ENCODE measurements around the gene STMND1. TPM values are rescaled to one million over a fixed set of nuclear protein-coding genes. Genes with fewer than 3 reads are reported as not detected.
A peak's percentile ranks its signal among the peaks of the same experiment; 100 is the strongest.

STMND1 gene
- total RNA-seq, 1 experiment from 2014 or later = not detected

- H3K36me3 ChIP-seq (replicated peaks; ENCODE audit: control insufficient read depth, insufficient read depth, low read length) = no peaks in the 10 kb centered on the region
- no peaks in the 10 kb centered on the region for H3K27me3 ChIP-seq (ENCODE audit: control insufficient read depth, insufficient read depth, low read length)
- no peak overlapping the region for H3K4me3 ChIP-seq (ENCODE audit: insufficient read depth, low read depth, low read length)
- no peak for DNase-seq
Measured at GRCh38 chr6:17083397-17083796, 18.5 kb upstream of the STMND1 start.

DNA sequence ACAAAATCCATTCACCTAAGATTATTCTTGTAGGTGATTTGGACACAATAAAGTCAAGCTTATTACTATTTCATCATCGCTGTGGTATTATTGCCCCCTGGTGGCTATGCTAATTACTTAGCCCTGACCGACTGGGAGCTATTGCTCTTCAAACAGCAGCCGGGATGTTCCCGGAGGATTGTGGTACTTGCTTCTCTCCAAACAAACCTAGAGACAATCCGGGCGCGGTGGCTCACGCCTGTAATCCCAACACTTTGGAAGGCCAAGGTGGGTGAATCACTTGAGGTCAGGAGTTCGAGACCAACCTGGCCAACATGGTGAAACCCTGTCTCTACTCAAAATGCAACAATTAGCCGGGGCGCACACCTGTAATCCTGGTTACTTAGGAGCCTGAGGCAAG lies 15.4 kb upstream of the STMND1 start:
- Histone ChIP-seq H3K27me3 (ENCODE audit: control insufficient read depth, insufficient read depth, low read length) (no peaks in the 10 kb centered on the region), H3K36me3 (replicated peaks; ENCODE audit: control insufficient read depth, insufficient read depth, low read length) (no peaks in the 10 kb centered on the region), H3K4me3 (ENCODE audit: insufficient read depth, low read depth, low read length) (no peak overlapping the region)
- DNase-seq = peak; percentile 46

DNA sequence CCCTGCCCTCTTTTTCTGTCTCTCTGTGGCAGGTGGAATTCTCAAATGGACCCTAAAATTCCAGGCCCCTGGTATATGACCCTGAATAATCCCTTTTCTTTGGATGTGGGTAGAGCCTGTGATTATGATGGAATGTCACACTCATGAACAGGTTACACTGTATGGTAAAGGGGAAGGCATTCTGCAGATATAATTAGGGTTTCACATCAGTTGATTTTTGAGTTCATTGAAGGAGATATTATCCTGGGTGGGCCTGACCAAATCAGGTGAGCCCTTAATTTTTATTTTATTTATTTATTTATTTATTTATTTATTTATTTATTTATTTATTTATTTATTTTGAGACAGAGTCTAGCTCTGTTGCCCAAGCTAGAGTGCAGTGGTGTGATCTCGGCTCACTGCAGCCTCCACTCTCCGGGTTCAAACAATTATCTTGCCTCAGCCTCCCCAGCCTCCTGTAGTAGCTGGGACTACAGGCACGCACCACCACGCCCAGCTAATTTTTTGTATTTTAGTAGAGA lies 13.7 kb upstream of the STMND1 start:
- Histone ChIP-seq H3K27me3 (ENCODE audit: control insufficient read depth, insufficient read depth, low read length) (no peaks in the 10 kb centered on the region), H3K36me3 (replicated peaks; ENCODE audit: control insufficient read depth, insufficient read depth, low read length) (no peaks in the 10 kb centered on the region), H3K4me3 (ENCODE audit: insufficient read depth, low read depth, low read length) (no peak overlapping the region)
- DNase-seq = no peak

- DNase-seq = no peak
- H3K27me3 ChIP-seq (ENCODE audit: control insufficient read depth, insufficient read depth, low read length) = no peaks in the 10 kb centered on the region
- H3K4me3 ChIP-seq (ENCODE audit: insufficient read depth, low read depth, low read length) = no peak overlapping the region
Measured at GRCh38 chr6:17091122-17091521, 10.7 kb upstream of the STMND1 start.

GRCh38 chr6:17093686-17094085 lies 8.2 kb upstream of the STMND1 start:
- Histone ChIP-seq H3K4me3 (ENCODE audit: insufficient read depth, low read depth, low read length) (no peak overlapping the region), H3K36me3 (replicated peaks; ENCODE audit: control insufficient read depth, insufficient read depth, low read length) (no peaks in the 10 kb centered on the region), H3K27me3 (ENCODE audit: control insufficient read depth, insufficient read depth, low read length) (no peaks in the 10 kb centered on the region)
- DNase-seq = no peak

More at GRCh38 chr6:17091122-17091521, 10.7 kb upstream of the STMND1 start:
- no peaks in the 10 kb centered on the region for H3K36me3 ChIP-seq (replicated peaks; ENCODE audit: control insufficient read depth, insufficient read depth, low read length)

- H3K27me3 ChIP-seq (ENCODE audit: control insufficient read depth, insufficient read depth, low read length) = peaks cover 8% of the 10 kb centered on the region
- H3K4me3 ChIP-seq (ENCODE audit: insufficient read depth, low read depth, low read length) = no peak overlapping the region
- no peak for DNase-seq
- no peaks in the 10 kb centered on the region for H3K36me3 ChIP-seq (replicated peaks; ENCODE audit: control insufficient read depth, insufficient read depth, low read length)
Measured at GRCh38 chr6:17096096-17096495, 5.8 kb upstream of the STMND1 start.

DNA sequence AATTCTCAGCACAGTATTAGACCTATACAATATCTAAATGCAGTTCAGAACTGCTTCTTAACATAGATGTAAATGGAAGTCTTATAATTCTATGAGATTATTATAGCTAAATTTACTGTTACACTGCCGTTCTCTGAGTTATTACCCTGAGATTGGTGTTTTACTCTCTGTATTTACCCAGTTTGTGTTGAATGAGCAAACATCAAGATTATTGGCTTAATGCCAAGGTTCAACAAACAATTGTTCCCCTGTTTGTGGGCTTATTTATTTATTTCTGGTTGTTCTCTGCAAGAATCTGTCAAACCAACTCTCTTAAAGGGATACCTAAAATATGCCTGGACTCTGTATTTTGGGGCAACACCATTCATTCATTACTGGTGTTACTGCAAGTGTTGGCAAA lies 5.2 kb upstream of the STMND1 start:
- no peaks in the 10 kb centered on the region for H3K36me3 ChIP-seq (replicated peaks; ENCODE audit: control insufficient read depth, insufficient read depth, low read length)
- no peak overlapping the region for H3K4me3 ChIP-seq (ENCODE audit: insufficient read depth, low read depth, low read length)
- H3K27me3 ChIP-seq (ENCODE audit: control insufficient read depth, insufficient read depth, low read length) = peaks cover 13% of the 10 kb centered on the region
- DNase-seq = no peak

DNA sequence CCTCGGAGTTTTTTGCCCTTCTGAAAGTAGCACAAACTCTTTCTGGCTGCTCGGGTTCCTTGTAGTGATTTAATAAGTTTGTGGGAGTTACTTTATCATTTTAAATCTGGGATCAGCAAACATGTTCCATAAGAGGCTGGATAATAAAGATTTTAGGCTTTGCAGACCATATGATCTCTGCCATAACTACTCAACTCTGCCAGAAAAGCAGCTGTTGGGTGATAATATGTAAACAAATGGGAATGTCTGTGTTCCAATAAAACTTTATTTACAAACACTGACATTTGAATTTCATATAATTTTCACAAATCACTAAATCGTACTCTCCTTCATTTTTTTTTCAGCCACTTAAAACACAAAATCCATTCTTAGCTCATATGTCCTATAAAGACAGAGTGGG lies 3.9 kb upstream of the STMND1 start:
- Histone ChIP-seq H3K4me3 (ENCODE audit: insufficient read depth, low read depth, low read length) (no peak overlapping the region), H3K27me3 (ENCODE audit: control insufficient read depth, insufficient read depth, low read length) (peaks cover 27% of the 10 kb centered on the region), H3K36me3 (replicated peaks; ENCODE audit: control insufficient read depth, insufficient read depth, low read length) (no peaks in the 10 kb centered on the region)
- DNase-seq = no peak

DNA sequence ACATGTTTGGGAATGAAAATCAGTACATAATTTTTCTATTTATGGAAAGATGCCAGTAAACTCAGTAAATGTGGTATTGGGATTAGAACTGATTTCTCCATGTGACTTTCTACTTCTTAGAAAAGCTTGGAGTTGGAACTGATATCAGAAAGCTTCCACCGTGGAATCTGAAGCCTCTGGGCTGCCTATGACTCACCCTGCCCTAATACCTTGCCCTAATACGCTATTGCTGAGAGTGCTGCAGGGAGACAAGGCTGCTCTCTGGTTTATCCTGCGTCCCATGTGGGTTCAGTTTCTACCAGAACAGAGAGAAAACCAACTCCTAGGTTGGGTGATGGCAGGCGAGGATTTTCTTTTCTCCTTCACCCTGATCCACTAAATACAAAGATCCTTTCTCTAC lies 3.3 kb upstream of the STMND1 start:
- Histone ChIP-seq H3K36me3 (replicated peaks; ENCODE audit: control insufficient read depth, insufficient read depth, low read length) (no peaks in the 10 kb centered on the region), H3K4me3 (ENCODE audit: insufficient read depth, low read depth, low read length) (no peak overlapping the region), H3K27me3 (ENCODE audit: control insufficient read depth, insufficient read depth, low read length) (peaks cover 30% of the 10 kb centered on the region)
- DNase-seq = no peak

DNA sequence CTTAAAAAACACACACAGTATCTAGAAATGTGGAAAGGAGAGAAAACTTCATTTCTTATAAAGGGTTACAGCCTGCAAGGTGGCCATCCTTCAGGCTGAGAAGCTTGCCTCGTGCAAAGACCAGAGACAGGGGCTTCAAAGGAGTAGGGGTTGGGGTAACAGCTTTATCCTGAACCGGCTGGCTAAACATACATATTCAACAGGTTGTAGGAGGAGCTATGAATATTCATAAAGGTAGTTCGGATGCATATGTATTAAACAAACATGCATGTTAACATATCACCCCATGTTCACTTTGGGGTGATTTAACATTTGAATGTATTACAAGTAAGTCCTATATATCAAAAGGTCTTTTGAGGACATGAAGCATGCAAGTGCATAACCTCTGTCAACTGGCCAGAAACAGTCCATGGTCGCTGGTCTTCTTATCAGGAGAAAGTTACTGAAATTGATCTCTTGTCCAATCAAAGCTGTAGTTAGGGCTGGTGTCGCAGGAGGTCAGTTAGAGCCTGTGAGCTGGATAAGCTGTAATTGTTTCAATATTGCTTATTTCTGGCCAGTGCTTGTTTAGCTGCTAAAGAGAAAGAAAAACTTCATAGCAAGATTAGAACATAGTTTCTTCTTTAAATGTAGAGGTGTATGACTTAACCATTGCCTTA lies 2.3 kb upstream of the STMND1 start:
- Histone ChIP-seq H3K4me3 (ENCODE audit: insufficient read depth, low read depth, low read length) (no peak overlapping the region), H3K27me3 (ENCODE audit: control insufficient read depth, insufficient read depth, low read length) (peaks cover 30% of the 10 kb centered on the region), H3K36me3 (replicated peaks; ENCODE audit: control insufficient read depth, insufficient read depth, low read length) (no peaks in the 10 kb centered on the region)
- DNase-seq = no peak

GRCh38 chr6:17100806-17101205 lies 1.0 kb upstream of the STMND1 start:
- H3K4me3 ChIP-seq (ENCODE audit: insufficient read depth, low read depth, low read length) = no peak overlapping the region
- H3K27me3 ChIP-seq (ENCODE audit: control insufficient read depth, insufficient read depth, low read length) = peaks cover 30% of the 10 kb centered on the region
- no peak for DNase-seq
- H3K36me3 ChIP-seq (replicated peaks; ENCODE audit: control insufficient read depth, insufficient read depth, low read length) = no peaks in the 10 kb centered on the region

DNA sequence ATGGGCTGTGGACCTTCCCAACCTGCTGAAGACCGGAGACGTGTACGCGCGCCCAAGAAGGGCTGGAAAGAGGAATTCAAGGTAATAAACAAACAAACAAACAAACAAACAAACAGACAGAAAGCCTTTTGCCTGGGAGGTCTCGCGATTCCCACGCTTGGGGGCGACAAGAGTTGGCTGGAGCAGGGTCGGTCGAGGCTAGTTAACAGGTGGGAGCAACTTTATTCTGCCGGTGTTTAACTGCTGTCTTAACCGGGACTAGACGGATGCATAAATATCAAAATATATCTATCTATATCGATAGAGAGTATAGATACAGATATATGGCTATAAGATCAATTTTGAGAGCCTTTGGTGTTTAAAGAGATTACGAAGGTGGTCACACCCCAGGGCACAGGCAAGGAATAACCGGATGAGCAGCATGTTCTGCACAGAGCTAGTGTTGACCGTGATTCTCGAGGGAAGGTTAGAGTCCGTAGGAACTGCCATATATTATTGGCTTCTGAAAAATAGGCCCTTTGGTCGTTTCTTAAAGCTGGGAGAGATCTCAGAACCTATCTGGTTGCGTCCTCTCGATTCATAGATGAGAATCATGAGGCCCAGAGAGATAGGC lies 514 bp downstream of the STMND1 start:
- Histone ChIP-seq H3K36me3 (replicated peaks; ENCODE audit: control insufficient read depth, insufficient read depth, low read length) (no peaks in the 10 kb centered on the region), H3K27me3 (ENCODE audit: control insufficient read depth, insufficient read depth, low read length) (peaks cover 30% of the 10 kb centered on the region), H3K4me3 (ENCODE audit: insufficient read depth, low read depth, low read length) (peak overlapping the region; percentile 40)
- no peak for DNase-seq

- Histone ChIP-seq H3K27me3 (ENCODE audit: control insufficient read depth, insufficient read depth, low read length) (peaks cover 30% of the 10 kb centered on the region), H3K36me3 (replicated peaks; ENCODE audit: control insufficient read depth, insufficient read depth, low read length) (no peaks in the 10 kb centered on the region), H3K4me3 (ENCODE audit: insufficient read depth, low read depth, low read length) (no peak overlapping the region)
- peak; percentile 47 for DNase-seq
Measured at GRCh38 chr6:17103715-17104114, 1.9 kb downstream of the STMND1 start.

GRCh38 chr6:17107863-17108262 lies 6.0 kb downstream of the STMND1 start:
- peaks cover 5% of the 10 kb centered on the region for H3K27me3 ChIP-seq (ENCODE audit: control insufficient read depth, insufficient read depth, low read length)
- no peak overlapping the region for H3K4me3 ChIP-seq (ENCODE audit: insufficient read depth, low read depth, low read length)
- H3K36me3 ChIP-seq (replicated peaks; ENCODE audit: control insufficient read depth, insufficient read depth, low read length) = no peaks in the 10 kb centered on the region
- DNase-seq = no peak

GRCh38 chr6:17115251-17116116 lies 13.6 kb downstream of the STMND1 start:
- no peaks in the 10 kb centered on the region for H3K36me3 ChIP-seq (replicated peaks; ENCODE audit: control insufficient read depth, insufficient read depth, low read length)
- no peak for DNase-seq
- no peak overlapping the region for H3K4me3 ChIP-seq (ENCODE audit: insufficient read depth, low read depth, low read length)
- no peaks in the 10 kb centered on the region for H3K27me3 ChIP-seq (ENCODE audit: control insufficient read depth, insufficient read depth, low read length)

All from H7 (cell line).